ENCODE measurements around the gene SEPTIN3. TPM values are rescaled to one million over a fixed set of nuclear protein-coding genes. Genes with fewer than 3 reads are reported as not detected.
"Not testable (repeated sequence)": the region's sequence is repeated elsewhere in the genome, so short reads cannot be mapped to it uniquely, and the experiment has no call there.

SEPTIN3 gene
- total and polyA plus RNA-seq, 10 of the 15 experiments (the other 5 are each of a cell fraction or from before 2014, with no cell fraction given) = 0.05 to 3.1 (median 0.87) TPM

DNA sequence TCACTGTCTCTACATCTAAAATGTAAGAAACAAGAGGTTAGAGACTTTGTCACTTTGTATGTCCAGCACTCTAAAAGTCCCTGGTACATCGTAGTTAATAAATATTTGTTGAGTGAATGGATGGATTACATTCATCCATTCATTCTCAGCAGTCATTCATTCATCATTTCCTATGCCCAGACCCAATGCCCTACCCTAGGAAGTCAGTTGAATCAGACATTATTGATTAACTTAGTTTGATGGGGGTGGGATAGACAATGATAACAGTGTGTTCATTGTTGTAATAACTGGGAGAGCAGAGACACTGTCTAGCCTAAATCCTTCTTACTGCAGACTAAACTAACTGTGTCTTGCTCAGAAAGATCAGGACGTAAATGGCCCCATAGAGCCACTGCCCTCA is 21.1 kb upstream of the SEPTIN3 start:
- SMC1A ChIA-PET (ENCODE audit: uncharacterized antibody, unreplicated experiment) = interaction anchor here (1.0 to 3.3 kb wide), 9 partner anchors 8 to 116 kb away, joined by 4 to 19 read pairs (median 10); partner anchors contain the start of genes SREBF2 and TNFRSF13C
- peaks cover 58% of the 10 kb centered on the region for H3K4me1 ChIP-seq (ENCODE audit: control insufficient read depth, insufficient read depth, low read length)
- intact Hi-C loops (cut with micrococcal nuclease; ENCODE audit: unreplicated experiment) (loop anchor here (5.0 kb wide), 1 partner anchor 489 kb away; no protein-coding TSS in a partner anchor), in situ Hi-C loops (cut with MboI) (loop anchor here (5.0 kb wide), 1 partner anchor 116 kb away; the partner anchor contains the start of gene SREBF2)
- no TSS peak for BruUV-seq (replicated peaks)
- no peak for DNase-seq (ENCODE audit: low read depth, low spot score)
- H3K36me3 ChIP-seq (ENCODE audit: control insufficient read depth in 2 of 2, insufficient read depth in 2 of 2, low read length in 1 of 2) = peaks cover 6 to 12% of the 10 kb centered on the region in 2 experiments; a peak in 3 of 4 replicates
- POLR2A ChIA-PET = interaction anchor here (0.6 to 9.2 kb wide), 10 partner anchors 11 to 260 kb away, joined by 3 to 164 read pairs (median 6); partner anchors contain the start of genes CCDC134 and TNFRSF13C
- peak overlapping the region; percentile 59; the same call in 1 of the 2 replicates for H2AFZ ChIP-seq (ENCODE audit: control insufficient read depth, low read depth, low read length)
- CTCF ChIA-PET = interaction anchor here (1.1 to 4.2 kb wide), 5 partner anchors 10 to 251 kb away, joined by 3 to 22 read pairs (median 8); partner anchors contain the start of gene NDUFA6
- H4K20me1 ChIP-seq (ENCODE audit: control insufficient read depth, insufficient read depth) = no peaks in the 10 kb centered on the region
- FAIRE-seq = no peak
- RAD21 ChIA-PET (ENCODE audit: unreplicated experiment) = interaction anchor here (1.2 to 7.9 kb wide), 6 partner anchors 10 to 250 kb away, joined by 3 to 115 read pairs (median 12); partner anchors contain the start of genes SREBF2 and TNFRSF13C
- TF ChIP-seq KDM1A (IDR thresholded peaks at IDR 0.05; ENCODE audit: borderline replicate concordance) (no peak), ZNF24 (IDR thresholded peaks at IDR 0.05) (peak; percentile 69; the same call in 1 of the 2 replicates)
- H3K27ac ChIP-seq (ENCODE audit: control insufficient read depth, insufficient read depth) = peak overlapping the region; percentile 65
- H3K79me2 ChIP-seq (ENCODE audit: control insufficient read depth, insufficient read depth, low read length) = peaks cover 39% of the 10 kb centered on the region
- H3K9me3 ChIP-seq (replicated peaks; ENCODE audit: control insufficient read depth, insufficient read depth, low read length) = no peaks in the 10 kb centered on the region
- peak overlapping the region; percentile 99 for H3K4me2 ChIP-seq (ENCODE audit: control insufficient read depth, insufficient read depth)
- peak overlapping the region; percentile 14; the same call in 1 of the 2 replicates for H3K4me3 ChIP-seq
- no peak for ATAC-seq
- H3K9ac ChIP-seq (ENCODE audit: control insufficient read depth, insufficient read depth, low read length) = no peak overlapping the region
- H3K27me3 ChIP-seq (replicated peaks in 1 of 2; ENCODE audit: control insufficient read depth in 2 of 2, insufficient read depth in 2 of 2, low read length in 1 of 2) = no peaks in the 10 kb centered on the region
- 95% methylated on average over 2 of the region's 2 CpGs for WGBS (ENCODE audit: insufficient coverage, insufficient replicate concordance, low lambda C conversion rate, missing lambda C conversion rate)

- not testable (repeated sequence) for ATAC-seq; FAIRE-seq; H3K27me3 ChIP-seq (replicated peaks in 1 of 2; ENCODE audit: control insufficient read depth in 2 of 2, insufficient read depth in 2 of 2, low read length in 1 of 2); BruUV-seq (replicated peaks); H4K20me1 ChIP-seq (ENCODE audit: control insufficient read depth, insufficient read depth); H3K9me3 ChIP-seq (replicated peaks; ENCODE audit: control insufficient read depth, insufficient read depth, low read length); H3K36me3 ChIP-seq (ENCODE audit: control insufficient read depth in 2 of 2, insufficient read depth in 2 of 2, low read length in 1 of 2); DNase-seq (ENCODE audit: low read depth, low spot score)
- H3K4me2 ChIP-seq (ENCODE audit: control insufficient read depth, insufficient read depth) = peak overlapping the region; percentile 53
- ChIA-PET SMC1A (ENCODE audit: uncharacterized antibody, unreplicated experiment) (interaction anchor here (1.0 to 4.3 kb wide), 10 partner anchors 8 to 202 kb away, joined by 3 to 31 read pairs (median 8); partner anchors contain the start of genes SREBF2 and TNFRSF13C), POLR2A (interaction anchor here (0.6 to 9.2 kb wide), 16 partner anchors 12 to 493 kb away, joined by 3 to 164 read pairs (median 4); partner anchors contain the start of genes CCDC134 and TNFRSF13C), RAD21 (ENCODE audit: unreplicated experiment) (interaction anchor here (0.8 to 7.9 kb wide), 10 partner anchors 11 to 496 kb away, joined by 3 to 115 read pairs (median 4); partner anchors contain the start of genes NDUFA6, SREBF2 and TNFRSF13C), CTCF (interaction anchor here (0.7 to 4.2 kb wide), 8 partner anchors 9 to 252 kb away, joined by 3 to 27 read pairs (median 8); partner anchors contain the start of gene SREBF2)
- peak overlapping the region; percentile 35 for H3K4me3 ChIP-seq
- H3K79me2 ChIP-seq (ENCODE audit: control insufficient read depth, insufficient read depth, low read length) = peaks cover 31% of the 10 kb centered on the region
- 86% methylated on average over 8 of the region's 8 CpGs for WGBS (ENCODE audit: insufficient coverage, insufficient replicate concordance, low lambda C conversion rate, missing lambda C conversion rate)
- in situ Hi-C loops (cut with MboI) (loop anchor here (5.0 kb wide), 1 partner anchor 117 kb away; the partner anchor contains the start of gene SREBF2), intact Hi-C loops (cut with micrococcal nuclease; ENCODE audit: unreplicated experiment) (loop anchor here (5.0 kb wide), 1 partner anchor 488 kb away; no protein-coding TSS in a partner anchor)
- H2AFZ ChIP-seq (ENCODE audit: control insufficient read depth, low read depth, low read length) = peak overlapping the region; percentile 59; the same call in 1 of the 2 replicates
- H3K4me1 ChIP-seq (ENCODE audit: control insufficient read depth, insufficient read depth, low read length) = peaks cover 50% of the 10 kb centered on the region
- peak overlapping the region; percentile 71 for H3K9ac ChIP-seq (ENCODE audit: control insufficient read depth, insufficient read depth, low read length)
- TF ChIP-seq, protein P1, sequence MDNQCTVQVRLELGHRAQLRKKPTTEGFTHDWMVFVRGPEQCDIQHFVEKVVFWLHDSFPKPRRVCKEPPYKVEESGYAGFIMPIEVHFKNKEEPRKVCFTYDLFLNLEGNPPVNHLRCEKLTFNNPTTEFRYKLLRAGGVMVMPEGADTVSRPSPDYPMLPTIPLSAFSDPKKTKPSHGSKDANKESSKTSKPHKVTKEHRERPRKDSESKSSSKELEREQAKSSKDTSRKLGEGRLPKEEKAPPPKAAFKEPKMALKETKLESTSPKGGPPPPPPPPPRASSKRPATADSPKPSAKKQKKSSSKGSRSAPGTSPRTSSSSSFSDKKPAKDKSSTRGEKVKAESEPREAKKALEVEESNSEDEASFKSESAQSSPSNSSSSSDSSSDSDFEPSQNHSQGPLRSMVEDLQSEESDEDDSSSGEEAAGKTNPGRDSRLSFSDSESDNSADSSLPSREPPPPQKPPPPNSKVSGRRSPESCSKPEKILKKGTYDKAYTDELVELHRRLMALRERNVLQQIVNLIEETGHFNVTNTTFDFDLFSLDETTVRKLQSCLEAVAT (IDR thresholded peaks at IDR 0.05) = peak; percentile 94
- TF ChIP-seq PKNOX1 (IDR thresholded peaks at IDR 0.05) (peak; percentile 29; the same call in 1 of the 2 replicates), HDGF (IDR thresholded peaks at IDR 0.05) (peak; percentile 46; the same call in 1 of the 2 replicates)
- peak overlapping the region; percentile 65 for H3K27ac ChIP-seq (ENCODE audit: control insufficient read depth, insufficient read depth)
Measured at GRCh38 chr22:41948928-41949296, 20.3 kb upstream of the SEPTIN3 start.

Measured in GM12878 (cell line).